GM06990 (cell line): Measurements from ENCODE around the gene NR0B2.
"Not testable (repeated sequence)": the region's sequence is repeated elsewhere in the genome, so short reads cannot be mapped to it uniquely, and the experiment has no call there.

Experiments used
- DNase-seq: peaks from one replicate; pipeline ENCODE4 v3.0.0-alpha.2; 2011; ENCODE audit not compliant: insufficient read length; ENCODE audit errors: extremely low read depth
- H3K27me3 ChIP-seq: replicated peaks from 2 replicates; pipeline ENCODE4 v1.6.0; 2011; ENCODE audit warnings: low read length; ENCODE audit not compliant: control insufficient read depth, insufficient read depth
- H3K36me3 ChIP-seq: 2 replicates; pipeline ENCODE4 v1.5.1; 2011; ENCODE audit warnings: low read length; ENCODE audit not compliant: control insufficient read depth, insufficient read depth
- H3K4me3 ChIP-seq: replicated peaks from 2 replicates; pipeline ENCODE4 v1.5.1; 2011; ENCODE audit warnings: low read depth, mild to moderate bottlenecking, control low read depth, low read length
- CTCF ChIP-seq: IDR thresholded peaks from 2 replicates; pipeline ENCODE4 v1.5.1; 2011; ENCODE audit warnings: low read length, control low read depth, mild to moderate bottlenecking, inconsistent platforms; ENCODE audit not compliant: insufficient read depth, poor library complexity, severe bottlenecking

Gene NR0B2

GRCh38 chr1:26950602-26951001 is 36.8 kb upstream of the NR0B2 start:
- H3K27me3 ChIP-seq, result no peaks in the 10 kb centered on the region
- TF ChIP-seq CTCF, result no peak
- no peak overlapping the region for H3K4me3 ChIP-seq
- DNase-seq, result no peak
- peaks cover 8% of the 10 kb centered on the region for H3K36me3 ChIP-seq

GRCh38 chr1:26949926-26950319 is 36.1 kb upstream of the NR0B2 start:
- DNase-seq, result no peak
- no peaks in the 10 kb centered on the region for H3K27me3 ChIP-seq
- H3K4me3 ChIP-seq, result no peak overlapping the region
- peaks cover 14% of the 10 kb centered on the region for H3K36me3 ChIP-seq
- no peak for TF ChIP-seq CTCF

GRCh38 chr1:26949266-26949925 is 35.6 kb upstream of the NR0B2 start:
- no peak for DNase-seq
- no peak overlapping the region for H3K4me3 ChIP-seq
- no peaks in the 10 kb centered on the region for H3K27me3 ChIP-seq
- no peak for TF ChIP-seq CTCF
- peaks cover 15% of the 10 kb centered on the region for H3K36me3 ChIP-seq

GRCh38 chr1:26948725-26949057 is 34.9 kb upstream of the NR0B2 start:
- H3K27me3 ChIP-seq, H3K4me3 ChIP-seq, DNase-seq: not testable (repeated sequence)
- peaks cover 19% of the 10 kb centered on the region for H3K36me3 ChIP-seq

DNA sequence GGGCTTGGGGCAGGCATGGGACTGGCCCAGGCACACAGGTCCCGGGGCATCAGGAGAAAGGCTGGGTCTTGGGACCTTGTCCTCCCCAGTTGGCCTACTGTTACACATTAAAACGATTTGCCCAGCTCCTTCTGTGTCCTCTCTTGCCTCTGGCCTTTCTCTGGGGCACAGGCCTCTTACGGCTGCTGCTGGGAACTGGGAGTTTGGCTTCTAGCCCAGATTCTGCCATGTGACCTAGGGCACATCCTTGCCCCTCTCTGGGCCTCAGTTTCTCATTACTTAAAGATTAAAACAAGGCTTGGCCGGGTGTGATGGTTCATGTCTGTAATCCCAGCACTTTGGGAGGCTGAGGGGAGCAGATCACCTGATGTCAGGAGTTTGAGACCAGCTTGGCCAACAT is 32.5 kb upstream of the NR0B2 start:
- peaks cover 31% of the 10 kb centered on the region for H3K36me3 ChIP-seq
- no peak for DNase-seq
- H3K4me3 ChIP-seq, result no peak overlapping the region
- no peak for TF ChIP-seq CTCF
- no peaks in the 10 kb centered on the region for H3K27me3 ChIP-seq

DNA sequence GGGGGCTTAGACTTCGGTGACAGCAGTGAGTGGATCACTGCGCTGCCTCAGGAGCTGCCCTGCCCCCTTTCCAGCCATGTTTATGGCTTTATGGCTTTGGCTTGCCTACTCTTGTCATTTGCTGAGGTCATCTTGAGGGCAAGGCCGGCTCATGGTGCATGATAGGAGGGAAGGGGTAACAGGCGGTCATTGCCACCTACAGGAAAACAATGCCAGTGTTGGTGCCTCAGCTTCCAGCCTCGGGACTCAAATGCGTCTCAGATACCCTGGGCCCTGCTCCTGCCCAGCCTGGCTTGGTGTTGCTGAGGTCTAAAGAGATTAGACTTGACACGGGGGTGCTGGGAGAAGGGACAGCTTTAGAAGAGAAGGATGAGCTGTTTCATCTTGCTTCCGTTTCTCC is 32.0 kb upstream of the NR0B2 start:
- Histone ChIP-seq H3K36me3 (peaks cover 31% of the 10 kb centered on the region), H3K27me3 (no peaks in the 10 kb centered on the region), H3K4me3 (no peak overlapping the region)
- no peak for DNase-seq
- no peak for TF ChIP-seq CTCF
